ENCODE measurements around the gene CRYBA4.

Gene CRYBA4

DNA sequence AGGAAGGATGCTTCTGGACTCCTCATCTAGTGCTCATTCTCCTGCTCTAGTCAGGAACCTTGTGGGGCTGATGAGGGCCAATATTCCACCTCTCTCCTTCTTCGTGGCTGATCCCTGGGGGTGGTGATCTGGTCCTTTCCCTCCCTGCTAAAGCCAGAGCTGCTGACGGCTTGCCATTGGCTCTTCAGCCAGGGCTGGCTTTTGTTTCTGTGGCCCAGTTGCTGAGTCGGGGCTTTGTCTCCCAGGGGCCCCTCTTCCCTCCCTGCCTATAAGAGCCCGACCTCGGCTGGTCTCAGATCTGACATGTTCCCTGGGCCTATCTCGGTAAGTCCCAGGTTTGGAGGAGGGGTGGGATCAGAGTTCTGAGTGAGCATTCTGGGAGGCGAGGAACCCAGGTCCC, at the start of gene CRYBA4:
Gene CRYBA4, plus strand, starts transcription at position 301 of the 400 bp plus-strand sequence. CDS start 634 bp downstream, outside the sequence.
- no peak within 1 kb of the TSS for H3K27ac ChIP-seq
- TF ChIP-seq, protein P1, sequence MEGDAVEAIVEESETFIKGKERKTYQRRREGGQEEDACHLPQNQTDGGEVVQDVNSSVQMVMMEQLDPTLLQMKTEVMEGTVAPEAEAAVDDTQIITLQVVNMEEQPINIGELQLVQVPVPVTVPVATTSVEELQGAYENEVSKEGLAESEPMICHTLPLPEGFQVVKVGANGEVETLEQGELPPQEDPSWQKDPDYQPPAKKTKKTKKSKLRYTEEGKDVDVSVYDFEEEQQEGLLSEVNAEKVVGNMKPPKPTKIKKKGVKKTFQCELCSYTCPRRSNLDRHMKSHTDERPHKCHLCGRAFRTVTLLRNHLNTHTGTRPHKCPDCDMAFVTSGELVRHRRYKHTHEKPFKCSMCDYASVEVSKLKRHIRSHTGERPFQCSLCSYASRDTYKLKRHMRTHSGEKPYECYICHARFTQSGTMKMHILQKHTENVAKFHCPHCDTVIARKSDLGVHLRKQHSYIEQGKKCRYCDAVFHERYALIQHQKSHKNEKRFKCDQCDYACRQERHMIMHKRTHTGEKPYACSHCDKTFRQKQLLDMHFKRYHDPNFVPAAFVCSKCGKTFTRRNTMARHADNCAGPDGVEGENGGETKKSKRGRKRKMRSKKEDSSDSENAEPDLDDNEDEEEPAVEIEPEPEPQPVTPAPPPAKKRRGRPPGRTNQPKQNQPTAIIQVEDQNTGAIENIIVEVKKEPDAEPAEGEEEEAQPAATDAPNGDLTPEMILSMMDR (conservative IDR thresholded peaks at IDR 0.05), result no peak
- no peak for TF ChIP-seq ZFX (IDR thresholded peaks at IDR 0.05)

DNA sequence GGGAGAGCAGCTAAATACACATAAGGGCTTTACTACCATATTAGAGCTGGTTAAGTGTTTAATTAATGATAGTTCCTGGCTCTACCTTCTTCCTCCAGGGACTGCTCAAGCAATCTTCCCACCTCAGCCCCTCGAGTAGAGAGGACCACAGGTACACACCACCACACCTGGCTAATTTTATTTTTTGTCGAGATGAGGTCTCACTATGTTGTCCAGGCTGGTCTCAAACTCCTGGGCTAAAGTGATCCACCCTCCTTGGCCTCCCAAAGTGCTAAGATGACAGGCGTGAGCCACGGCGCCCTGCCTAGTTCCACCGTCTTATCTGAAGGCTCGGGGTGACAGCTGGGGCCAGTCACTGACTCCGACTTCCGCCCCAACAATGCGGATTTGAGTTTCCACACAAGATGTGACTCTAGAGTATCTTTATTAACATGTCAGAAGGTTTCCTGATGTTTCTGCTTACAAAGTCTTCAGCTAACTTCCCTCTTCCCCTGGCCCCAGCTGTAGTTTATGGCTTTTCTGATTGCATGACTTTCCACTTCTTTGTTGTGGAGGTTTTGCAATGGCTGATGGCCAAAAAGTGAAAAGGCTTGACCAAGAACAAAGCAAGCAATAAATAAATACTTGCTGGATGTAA, 48.6 kb upstream of the CRYBA4 start:
- TF ChIP-seq, protein P1 (conservative IDR thresholded peaks at IDR 0.05), result no peak
- TF ChIP-seq ZFX (IDR thresholded peaks at IDR 0.05), result no peak
- H3K27ac ChIP-seq, result no peak overlapping the region

DNA sequence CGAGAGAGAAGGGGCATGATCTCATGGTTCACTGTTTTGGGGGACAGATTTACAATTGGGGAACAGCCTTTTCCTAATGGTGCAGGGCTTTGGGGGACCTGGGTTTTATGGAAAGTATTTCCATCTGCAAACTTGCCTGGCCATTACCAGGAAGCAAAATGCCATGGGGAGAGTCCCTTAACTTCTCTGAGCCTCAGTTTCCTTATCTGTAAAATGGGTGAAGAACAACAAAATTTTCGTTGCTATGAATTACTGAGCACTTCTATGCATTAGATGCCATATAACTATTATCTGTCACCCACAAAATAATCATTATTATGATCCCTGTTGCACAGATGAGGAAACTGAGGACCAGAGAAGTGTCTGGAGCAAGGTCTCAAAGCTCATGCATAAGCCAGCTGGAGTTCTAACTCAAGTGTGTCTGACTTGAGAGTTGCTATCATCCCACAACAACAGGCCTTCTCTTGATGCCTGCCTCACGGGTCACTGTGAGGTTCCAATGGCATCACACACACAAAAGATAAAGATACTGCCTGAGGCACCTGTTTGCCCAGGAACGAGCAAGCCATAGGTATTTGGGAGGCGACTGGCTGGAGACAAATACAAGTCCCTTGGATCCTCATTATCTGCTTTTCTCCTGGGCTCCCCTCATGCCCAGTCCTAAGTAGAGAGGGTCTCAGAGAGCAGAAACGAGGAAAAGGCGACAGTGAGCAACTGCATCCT, 47.6 kb upstream of the CRYBA4 start:
- H3K27ac ChIP-seq, result no peak overlapping the region
- no peak for TF ChIP-seq ZFX (IDR thresholded peaks at IDR 0.05)
- TF ChIP-seq, protein P1 (conservative IDR thresholded peaks at IDR 0.05), result no peak

DNA sequence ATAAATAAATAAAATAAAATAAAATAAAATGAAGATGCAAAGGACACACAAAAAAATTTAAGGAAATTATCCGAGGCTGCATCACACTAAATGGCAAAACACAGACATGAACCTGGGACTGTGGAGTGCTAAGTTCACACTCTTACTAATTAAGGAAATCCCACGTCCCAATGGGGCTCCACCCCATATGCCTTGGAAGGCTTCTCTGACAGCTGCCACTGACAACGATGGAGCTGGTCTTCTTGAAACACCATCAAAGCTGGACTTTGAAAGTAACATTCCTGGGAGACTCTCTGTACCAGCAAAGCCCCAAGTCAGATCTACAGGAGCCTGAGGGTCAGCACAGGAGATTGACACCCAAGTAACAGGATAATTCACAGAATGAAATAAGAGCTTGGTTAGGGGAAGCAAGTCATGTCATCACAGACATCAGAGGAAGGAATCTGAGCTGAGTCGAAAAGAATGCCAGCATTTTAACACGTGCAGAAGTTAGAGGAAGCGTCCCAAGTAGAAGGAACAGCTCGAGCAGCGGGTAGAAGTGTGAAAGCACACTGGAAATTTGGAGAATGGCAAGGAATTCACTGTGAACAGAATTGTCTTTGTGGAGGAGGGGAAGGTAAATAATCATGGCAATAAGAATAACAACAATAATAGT, 45.6 kb upstream of the CRYBA4 start:
- no peak overlapping the region for H3K27ac ChIP-seq
- TF ChIP-seq, protein P1 (conservative IDR thresholded peaks at IDR 0.05), result no peak
- TF ChIP-seq ZFX (IDR thresholded peaks at IDR 0.05), result no peak

DNA sequence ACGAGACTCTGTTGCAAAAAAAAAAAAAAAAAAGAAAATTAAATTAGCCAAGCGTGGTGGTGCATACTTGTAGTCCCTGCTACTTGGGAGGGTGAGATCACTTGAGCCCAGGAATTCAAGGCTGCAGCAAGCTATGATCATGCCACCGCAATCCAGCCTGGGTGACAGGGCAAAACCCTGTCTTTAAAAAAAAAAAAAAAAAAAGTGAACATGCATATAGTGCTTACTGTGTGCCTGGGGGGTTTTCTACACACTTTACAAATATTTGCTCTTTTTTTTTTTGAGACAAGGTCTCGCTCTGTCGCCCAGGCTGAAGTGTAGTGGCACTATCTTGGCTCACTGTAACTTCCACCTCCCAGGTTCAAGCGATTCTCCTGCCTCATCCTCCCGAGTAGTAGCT, 44.7 kb upstream of the CRYBA4 start:
- no peak overlapping the region for H3K27ac ChIP-seq
- TF ChIP-seq ZFX (IDR thresholded peaks at IDR 0.05), result no peak
- TF ChIP-seq, protein P1 (conservative IDR thresholded peaks at IDR 0.05), result no peak

DNA sequence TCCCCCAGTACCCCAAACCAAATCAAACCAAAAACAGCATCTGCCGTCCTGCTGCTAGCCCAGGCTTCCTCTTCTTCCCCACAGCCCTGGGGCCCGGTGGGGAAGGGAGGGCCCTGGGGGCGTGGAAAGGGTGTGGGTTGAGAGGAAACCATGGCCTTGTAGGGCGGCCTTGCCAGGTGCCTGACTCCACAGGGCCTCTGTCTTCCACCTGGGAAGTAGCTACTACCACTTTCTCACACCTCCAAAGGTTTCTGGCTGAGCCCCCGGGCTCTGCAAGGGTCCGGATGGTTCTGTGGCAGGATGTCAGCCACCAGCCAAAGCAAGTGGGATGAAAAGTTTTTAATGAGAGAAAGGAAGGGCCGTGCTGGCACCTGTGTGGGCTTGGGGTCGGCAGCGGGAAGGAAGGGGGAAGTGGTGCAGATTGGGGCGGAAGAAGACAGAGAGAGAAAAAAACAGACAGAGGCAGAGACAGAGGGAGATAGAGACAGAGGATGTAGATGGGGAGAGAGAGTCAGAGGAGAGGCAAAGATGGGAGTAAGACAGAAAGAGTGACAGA, 42.4 kb upstream of the CRYBA4 start:
- H3K27ac ChIP-seq, result no peak overlapping the region
- TF ChIP-seq ZFX (IDR thresholded peaks at IDR 0.05), result no peak
- TF ChIP-seq, protein P1 (conservative IDR thresholded peaks at IDR 0.05), result no peak
